ENCODE data around the gene PRX.

Gene PRX

DNA sequence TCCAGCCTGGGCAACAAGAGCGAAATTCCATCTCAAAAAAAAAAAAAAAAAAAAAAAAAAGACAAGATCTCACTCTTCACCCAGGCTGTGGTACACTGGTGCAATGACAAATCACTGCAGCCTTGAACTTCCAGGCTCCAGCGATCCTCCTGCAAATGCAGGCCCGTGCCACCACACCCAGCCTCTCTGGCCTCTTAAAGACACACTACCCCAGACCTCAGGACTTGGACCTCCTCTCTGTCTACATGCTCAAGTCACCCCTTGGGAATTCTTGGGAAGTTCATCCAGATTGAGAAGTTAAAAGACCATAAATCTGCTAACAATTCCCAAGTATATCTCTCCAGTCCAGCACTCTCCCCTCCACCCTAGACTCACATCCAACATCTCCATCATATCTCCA, 12.6 kb downstream of the PRX start:
- Histone ChIP-seq H3K27me3 (ENCODE audit: control insufficient read depth in 1 of 2, insufficient read depth in 2 of 2, low read length in 2 of 2) (no peaks in the 10 kb centered on the region), H3K27ac (ENCODE audit: low read depth, low read length) (no peak overlapping the region), H3K9me3 (ENCODE audit: control insufficient read depth in 1 of 2, low read length in 2 of 2) (no peaks in the 10 kb centered on the region), H3K4me1 (ENCODE audit: control insufficient read depth in 1 of 2, insufficient read depth in 2 of 2, low read length in 2 of 2) (peaks cover 4 to 7% of the 10 kb centered on the region in 2 donors), H3K36me3 (ENCODE audit: control insufficient read depth in 1 of 2, insufficient read depth in 2 of 2, low read length in 2 of 2) (no peaks in the 10 kb centered on the region), H3K9ac (ENCODE audit: low read depth in 1 of 2, low read length in 2 of 2) (no peak overlapping the region), H3K4me3 (ENCODE audit: low read depth in 1 of 2, low read length in 2 of 2) (no peak overlapping the region)

DNA sequence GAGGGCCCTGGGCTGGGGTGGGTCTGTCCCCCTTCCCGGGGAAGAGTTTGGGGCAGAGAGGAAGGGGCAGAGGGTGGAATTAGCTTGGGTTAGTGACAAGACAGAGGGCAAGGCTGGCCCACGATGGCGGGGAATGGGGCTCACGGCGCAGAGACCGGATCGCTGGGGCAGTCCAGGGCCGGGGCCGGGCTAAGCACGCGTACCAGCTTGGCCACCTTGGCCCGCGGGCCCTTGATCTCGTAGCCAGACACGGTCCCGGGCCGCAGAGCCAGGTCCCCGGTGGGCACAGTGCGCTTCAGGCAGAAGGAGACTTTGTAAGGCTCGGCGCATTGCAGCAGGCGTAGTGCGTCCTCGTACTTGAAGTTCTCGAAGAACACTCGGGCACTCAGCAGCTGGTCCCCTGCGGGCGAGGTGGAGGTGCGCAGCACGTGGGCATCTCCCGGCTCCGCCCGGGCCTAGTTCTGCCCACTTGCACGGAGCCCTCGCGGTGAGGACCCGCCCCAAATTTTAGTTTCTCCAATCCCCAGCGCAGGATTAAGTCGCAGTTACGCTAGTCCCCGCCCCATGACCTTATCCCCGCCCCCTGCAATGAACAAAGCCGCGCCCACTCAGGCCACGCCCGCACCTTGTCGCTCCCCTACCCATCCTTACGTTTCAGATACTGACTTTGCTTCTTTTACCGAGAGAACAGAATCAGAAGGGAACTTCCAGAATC, 14.6 kb downstream of the PRX start:
- Histone ChIP-seq H3K27ac (ENCODE audit: low read depth, low read length) (no peak overlapping the region), H3K9me3 (ENCODE audit: control insufficient read depth in 1 of 2, low read length in 2 of 2) (no peaks in the 10 kb centered on the region), H3K9ac (ENCODE audit: low read depth in 1 of 2, low read length in 2 of 2) (no peak overlapping the region), H3K36me3 (ENCODE audit: control insufficient read depth in 1 of 2, insufficient read depth in 2 of 2, low read length in 2 of 2) (no peaks in the 10 kb centered on the region), H3K4me1 (ENCODE audit: control insufficient read depth in 1 of 2, insufficient read depth in 2 of 2, low read length in 2 of 2) (peaks cover 4 to 7% of the 10 kb centered on the region in 2 donors), H3K27me3 (ENCODE audit: control insufficient read depth in 1 of 2, insufficient read depth in 2 of 2, low read length in 2 of 2) (no peaks in the 10 kb centered on the region), H3K4me3 (ENCODE audit: low read depth in 1 of 2, low read length in 2 of 2) (no peak overlapping the region)

DNA sequence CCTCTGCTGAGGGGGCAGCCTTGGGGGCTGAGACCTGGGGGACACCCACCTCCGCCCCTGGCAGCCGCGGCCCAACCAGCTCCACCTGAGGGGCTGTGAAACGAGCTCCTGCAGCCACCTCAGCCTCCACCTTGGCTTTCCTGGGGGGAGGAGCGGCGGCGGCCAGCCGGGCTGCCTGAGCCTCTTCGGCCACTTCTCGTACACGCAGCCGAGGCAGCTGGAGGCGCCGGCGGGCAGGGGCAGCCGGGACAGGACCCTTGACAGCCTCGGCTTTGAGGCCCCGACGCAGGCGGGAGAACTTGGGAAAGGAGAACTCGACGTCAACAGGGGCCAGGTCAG, 15.6 kb downstream of the PRX start:
- Histone ChIP-seq H3K4me1 (ENCODE audit: control insufficient read depth in 1 of 2, insufficient read depth in 2 of 2, low read length in 2 of 2) (peaks cover 2 to 4% of the 10 kb centered on the region in 2 donors), H3K27me3 (ENCODE audit: control insufficient read depth in 1 of 2, insufficient read depth in 2 of 2, low read length in 2 of 2) (no peaks in the 10 kb centered on the region), H3K4me3 (ENCODE audit: low read depth in 1 of 2, low read length in 2 of 2) (no peak overlapping the region), H3K27ac (ENCODE audit: low read depth, low read length) (no peak overlapping the region), H3K9me3 (ENCODE audit: control insufficient read depth in 1 of 2, low read length in 2 of 2) (no peaks in the 10 kb centered on the region), H3K9ac (ENCODE audit: low read depth in 1 of 2, low read length in 2 of 2) (no peak overlapping the region), H3K36me3 (ENCODE audit: control insufficient read depth in 1 of 2, insufficient read depth in 2 of 2, low read length in 2 of 2) (no peaks in the 10 kb centered on the region)

DNA sequence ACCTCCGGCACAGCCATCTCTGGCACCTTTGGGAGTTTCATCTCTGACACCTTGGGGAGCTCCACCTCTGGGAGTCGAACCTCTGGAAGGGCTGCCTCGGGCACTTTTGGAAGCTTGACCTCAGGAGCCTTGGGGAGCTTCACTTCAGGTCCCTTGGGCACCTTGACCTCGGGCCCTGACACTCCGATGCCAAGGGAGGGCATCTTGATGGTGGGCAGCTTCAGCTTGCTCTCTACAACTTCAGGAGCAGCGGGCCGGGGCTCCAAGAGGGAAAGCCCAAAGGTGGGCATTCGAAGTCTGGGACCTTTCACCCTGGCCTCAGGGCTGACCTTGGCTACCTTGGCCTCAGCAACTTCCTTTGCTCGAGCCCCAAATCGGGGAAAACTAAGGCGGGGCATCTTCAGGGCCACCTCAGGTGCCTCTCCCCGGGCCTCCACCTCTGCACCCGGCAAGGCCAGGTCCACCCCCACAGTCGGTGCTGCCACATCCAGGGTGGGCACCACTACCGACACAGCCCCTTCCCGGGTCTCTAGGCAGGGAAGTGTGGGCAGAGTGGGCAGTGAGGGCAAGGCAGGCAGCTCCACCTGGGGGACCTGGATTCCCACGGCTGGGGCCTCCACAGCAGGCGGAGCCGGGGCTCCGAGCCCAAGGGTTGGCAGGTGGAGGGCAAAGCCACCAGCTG, 16.2 kb downstream of the PRX start:
- H3K9me3 ChIP-seq (ENCODE audit: control insufficient read depth in 1 of 2, low read length in 2 of 2): no peaks in the 10 kb centered on the region

DNA sequence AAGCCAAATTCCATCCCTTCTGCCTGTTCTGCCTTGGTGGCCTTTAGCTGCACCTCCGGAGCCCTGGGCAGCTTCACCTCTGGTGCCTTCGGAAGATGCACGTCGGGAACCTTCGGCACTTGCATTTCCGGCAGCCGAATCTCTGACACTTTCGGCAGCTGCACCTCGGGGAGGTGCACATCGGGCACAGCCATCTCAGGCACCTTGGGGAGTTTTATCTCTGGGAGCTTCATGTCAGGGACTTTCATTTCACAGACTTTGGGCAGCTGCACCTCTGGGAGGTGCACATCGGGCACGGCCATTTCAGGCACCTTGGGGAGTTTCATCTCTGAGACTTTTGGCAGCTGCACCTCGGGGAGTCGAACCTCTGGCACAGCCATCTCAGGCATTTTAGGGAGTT, 17.2 kb downstream of the PRX start:
- Histone ChIP-seq H3K27me3 (ENCODE audit: control insufficient read depth in 1 of 2, insufficient read depth in 2 of 2, low read length in 2 of 2) (no peaks in the 10 kb centered on the region), H3K4me3 (ENCODE audit: low read depth in 1 of 2, low read length in 2 of 2) (no peak overlapping the region), H3K9ac (ENCODE audit: low read depth in 1 of 2, low read length in 2 of 2) (no peak overlapping the region), H3K9me3 (ENCODE audit: control insufficient read depth in 1 of 2, low read length in 2 of 2) (no peaks in the 10 kb centered on the region), H3K4me1 (ENCODE audit: control insufficient read depth in 1 of 2, insufficient read depth in 2 of 2, low read length in 2 of 2) (peaks cover 2 to 4% of the 10 kb centered on the region in 2 donors), H3K27ac (ENCODE audit: low read depth, low read length) (no peak overlapping the region), H3K36me3 (ENCODE audit: control insufficient read depth in 1 of 2, insufficient read depth in 2 of 2, low read length in 2 of 2) (no peaks in the 10 kb centered on the region)

More for the DNA sequence above, 16.2 kb downstream of the PRX start:
- Histone ChIP-seq H3K4me3 (ENCODE audit: low read depth in 1 of 2, low read length in 2 of 2) (no peak overlapping the region), H3K36me3 (ENCODE audit: control insufficient read depth in 1 of 2, insufficient read depth in 2 of 2, low read length in 2 of 2) (no peaks in the 10 kb centered on the region), H3K27me3 (ENCODE audit: control insufficient read depth in 1 of 2, insufficient read depth in 2 of 2, low read length in 2 of 2) (no peaks in the 10 kb centered on the region), H3K27ac (ENCODE audit: low read depth, low read length) (no peak overlapping the region), H3K4me1 (ENCODE audit: control insufficient read depth in 1 of 2, insufficient read depth in 2 of 2, low read length in 2 of 2) (peaks cover 2 to 4% of the 10 kb centered on the region in 2 donors), H3K9ac (ENCODE audit: low read depth in 1 of 2, low read length in 2 of 2) (no peak overlapping the region)

DNA sequence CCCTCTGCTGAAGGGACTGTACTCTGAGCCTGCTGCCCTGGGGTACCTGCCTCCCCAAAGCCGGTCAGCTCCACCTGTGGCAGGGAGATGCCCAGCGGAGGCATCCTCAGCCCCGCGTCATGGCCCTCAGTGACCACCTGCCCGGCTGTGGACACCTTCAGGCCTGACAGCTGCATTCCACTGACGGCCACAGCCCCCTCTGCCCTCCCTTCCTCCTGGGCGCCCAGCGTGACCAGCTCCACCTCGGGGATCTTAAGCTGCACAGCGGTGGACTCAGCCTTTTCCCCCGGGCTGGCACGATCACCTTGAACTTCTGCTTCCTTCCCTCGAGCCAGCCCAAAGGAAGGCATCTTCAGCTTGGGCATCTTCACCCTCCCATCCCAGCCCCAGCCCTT, 18.4 kb downstream of the PRX start:
- no peaks in the 10 kb centered on the region for H3K36me3 ChIP-seq (ENCODE audit: control insufficient read depth in 1 of 2, insufficient read depth in 2 of 2, low read length in 2 of 2)
- no peak overlapping the region for H3K9ac ChIP-seq (ENCODE audit: low read depth in 1 of 2, low read length in 2 of 2)
- H3K4me1 ChIP-seq (ENCODE audit: control insufficient read depth in 1 of 2, insufficient read depth in 2 of 2, low read length in 2 of 2): peaks cover 2 to 4% of the 10 kb centered on the region in 2 donors
- no peak overlapping the region for H3K27ac ChIP-seq (ENCODE audit: low read depth, low read length)
- H3K9me3 ChIP-seq (ENCODE audit: control insufficient read depth in 1 of 2, low read length in 2 of 2): no peaks in the 10 kb centered on the region
- H3K27me3 ChIP-seq (ENCODE audit: control insufficient read depth in 1 of 2, insufficient read depth in 2 of 2, low read length in 2 of 2): no peaks in the 10 kb centered on the region
- no peak overlapping the region for H3K4me3 ChIP-seq (ENCODE audit: low read depth in 1 of 2, low read length in 2 of 2)

DNA sequence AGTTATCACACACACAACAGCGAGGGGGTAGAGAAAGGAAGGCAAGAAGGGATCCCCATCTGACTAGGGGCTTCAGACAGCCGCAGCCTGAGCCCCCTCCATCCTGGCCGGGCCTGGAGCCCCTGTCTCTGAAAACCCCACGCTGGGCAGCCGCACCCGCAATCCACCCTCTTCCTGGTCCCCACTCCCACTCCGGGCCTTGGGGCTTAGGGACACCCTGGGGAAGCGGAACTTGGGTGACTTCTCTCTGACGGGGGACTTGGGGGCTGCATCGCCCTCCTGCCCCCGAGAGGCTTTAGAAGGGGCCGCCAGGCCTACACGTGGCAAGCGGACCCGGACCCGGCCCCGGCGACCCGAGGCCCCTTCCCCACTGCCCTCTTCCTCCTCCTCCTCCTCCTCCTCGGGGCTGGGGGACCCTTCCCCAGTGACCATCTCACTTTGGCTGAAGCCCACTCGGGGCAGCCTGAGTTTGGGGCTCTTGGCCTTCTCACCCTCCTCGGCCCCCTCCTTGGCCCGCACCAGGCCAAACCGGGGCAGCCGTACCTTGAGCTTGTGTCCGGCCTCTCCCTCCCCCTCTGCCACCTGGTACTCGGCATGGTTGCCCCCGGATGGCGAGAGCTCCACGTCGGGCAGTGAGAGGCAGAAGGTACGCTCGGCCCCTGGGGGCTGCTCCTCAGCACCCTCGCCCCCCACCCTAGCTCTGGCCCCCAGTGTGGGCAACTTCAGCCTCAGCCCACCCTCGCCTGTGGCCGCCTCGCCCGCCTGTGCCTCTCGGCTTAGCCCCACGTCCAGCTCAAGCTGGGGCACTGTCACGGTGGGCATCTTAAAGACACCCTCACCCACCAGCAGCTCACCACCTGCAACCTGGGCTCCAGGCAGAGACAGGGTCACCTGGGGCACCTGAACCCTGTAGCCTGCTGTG, 19.0 kb downstream of the PRX start:
- Histone ChIP-seq H3K4me1 (ENCODE audit: control insufficient read depth in 1 of 2, insufficient read depth in 2 of 2, low read length in 2 of 2) (peaks cover 2 to 3% of the 10 kb centered on the region in 2 donors), H3K9ac (ENCODE audit: low read depth in 1 of 2, low read length in 2 of 2) (no peak overlapping the region), H3K36me3 (ENCODE audit: control insufficient read depth in 1 of 2, insufficient read depth in 2 of 2, low read length in 2 of 2) (no peaks in the 10 kb centered on the region), H3K4me3 (ENCODE audit: low read depth in 1 of 2, low read length in 2 of 2) (no peak overlapping the region), H3K27me3 (ENCODE audit: control insufficient read depth in 1 of 2, insufficient read depth in 2 of 2, low read length in 2 of 2) (no peaks in the 10 kb centered on the region), H3K27ac (ENCODE audit: low read depth, low read length) (no peak overlapping the region), H3K9me3 (ENCODE audit: control insufficient read depth in 1 of 2, low read length in 2 of 2) (no peaks in the 10 kb centered on the region)

DNA sequence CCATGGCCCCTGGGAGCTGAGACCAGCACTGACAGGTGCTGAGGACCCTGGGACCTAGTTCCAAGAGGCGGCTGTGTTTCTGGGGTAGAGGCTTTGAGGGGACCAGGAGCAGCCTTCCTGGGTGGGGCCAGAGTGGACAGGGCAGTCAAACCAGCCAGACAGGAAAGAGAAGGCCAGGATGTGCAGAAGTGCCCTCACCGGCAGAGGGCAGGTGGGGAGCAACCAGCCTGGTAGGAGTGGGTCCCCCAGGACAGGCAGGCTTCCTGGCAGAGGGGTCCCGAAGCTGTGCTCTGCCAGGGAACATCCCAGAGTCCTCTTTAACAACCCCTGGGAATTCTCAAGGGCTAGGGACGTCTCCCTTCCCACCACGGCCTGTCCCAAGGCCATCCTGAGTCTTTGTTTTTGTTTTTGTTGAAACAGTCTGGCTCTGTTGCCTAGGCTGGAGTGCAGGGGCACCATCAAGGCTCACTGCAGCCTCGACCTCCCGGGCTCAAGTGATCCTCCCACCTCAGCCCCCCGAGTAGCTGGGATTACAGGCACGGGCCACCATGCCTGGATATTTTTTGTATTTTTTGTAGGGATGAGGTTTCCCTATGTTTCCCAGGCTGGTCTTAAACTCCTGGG, 20.2 kb downstream of the PRX start:
- no peak overlapping the region for H3K27ac ChIP-seq (ENCODE audit: low read depth, low read length)
- no peaks in the 10 kb centered on the region for H3K9me3 ChIP-seq (ENCODE audit: control insufficient read depth in 1 of 2, low read length in 2 of 2)
- no peaks in the 10 kb centered on the region for H3K4me1 ChIP-seq (ENCODE audit: control insufficient read depth in 1 of 2, insufficient read depth in 2 of 2, low read length in 2 of 2)
- no peak overlapping the region for H3K4me3 ChIP-seq (ENCODE audit: low read depth in 1 of 2, low read length in 2 of 2)
- H3K36me3 ChIP-seq (ENCODE audit: control insufficient read depth in 1 of 2, insufficient read depth in 2 of 2, low read length in 2 of 2): no peaks in the 10 kb centered on the region
- H3K27me3 ChIP-seq (ENCODE audit: control insufficient read depth in 1 of 2, insufficient read depth in 2 of 2, low read length in 2 of 2): no peaks in the 10 kb centered on the region
- H3K9ac ChIP-seq (ENCODE audit: low read depth in 1 of 2, low read length in 2 of 2): no peak overlapping the region

DNA sequence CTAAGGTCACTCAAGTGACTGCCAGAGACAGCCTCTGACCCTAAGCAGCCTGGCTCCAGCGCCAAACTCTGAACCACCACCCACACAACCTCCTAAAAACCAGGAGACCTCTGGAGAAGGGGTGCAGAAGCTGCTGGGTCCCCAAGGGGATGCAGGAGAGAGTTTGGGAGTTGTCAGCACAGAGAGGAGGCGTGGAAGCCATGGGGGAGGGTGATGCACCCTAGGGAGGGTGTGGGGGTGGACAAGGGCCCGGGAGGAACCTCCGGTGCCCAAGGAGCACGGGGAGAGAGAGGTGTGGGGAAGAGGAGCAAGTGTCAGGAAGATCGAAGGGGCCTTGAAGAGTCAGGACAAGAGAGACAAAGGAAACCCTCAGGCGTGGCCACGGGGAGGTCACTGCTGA, 21.1 kb downstream of the PRX start:
- H3K27me3 ChIP-seq (ENCODE audit: control insufficient read depth in 1 of 2, insufficient read depth in 2 of 2, low read length in 2 of 2): no peaks in the 10 kb centered on the region
- no peak overlapping the region for H3K27ac ChIP-seq (ENCODE audit: low read depth, low read length)
- H3K36me3 ChIP-seq (ENCODE audit: control insufficient read depth in 1 of 2, insufficient read depth in 2 of 2, low read length in 2 of 2): no peaks in the 10 kb centered on the region
- H3K9ac ChIP-seq (ENCODE audit: low read depth in 1 of 2, low read length in 2 of 2): no peak overlapping the region
- H3K4me3 ChIP-seq (ENCODE audit: low read depth in 1 of 2, low read length in 2 of 2): no peak overlapping the region
- H3K4me1 ChIP-seq (ENCODE audit: control insufficient read depth in 1 of 2, insufficient read depth in 2 of 2, low read length in 2 of 2): no peaks in the 10 kb centered on the region
- no peaks in the 10 kb centered on the region for H3K9me3 ChIP-seq (ENCODE audit: control insufficient read depth in 1 of 2, low read length in 2 of 2)
